EL (cell line): ENCODE data around the gene MEI1.

Experiments used
- DNase-seq: peaks from one replicate; pipeline ENCODE4 v3.0.0-alpha.2; 2016

Gene MEI1

GRCh38 chr22:41752011-41752970, 53.0 kb downstream of the MEI1 start:
- DNase-seq = no peak

GRCh38 chr22:41753984-41754383, 54.7 kb downstream of the MEI1 start:
- DNase-seq = no peak

GRCh38 chr22:41757502-41757901, 58.2 kb downstream of the MEI1 start:
- no peak for DNase-seq

GRCh38 chr22:41758231-41758630, 58.9 kb downstream of the MEI1 start:
- no peak for DNase-seq

- peak; percentile 29 for DNase-seq
Observed at GRCh38 chr22:41762980-41763779, 63.9 kb downstream of the MEI1 start.

- no peak for DNase-seq
Observed at GRCh38 chr22:41766476-41766875, 67.2 kb downstream of the MEI1 start.

GRCh38 chr22:41768430-41768829, 69.1 kb downstream of the MEI1 start:
- DNase-seq = peak; percentile 63

- DNase-seq = peak; percentile 48
Observed at GRCh38 chr22:41770715-41771468, 71.6 kb downstream of the MEI1 start.

- no peak for DNase-seq
Observed at GRCh38 chr22:41772198-41772597, 72.9 kb downstream of the MEI1 start.

- peak; percentile 56 for DNase-seq
Observed at GRCh38 chr22:41772645-41773044, 73.3 kb downstream of the MEI1 start.

GRCh38 chr22:41775338-41775737, 76.0 kb downstream of the MEI1 start:
- no peak for DNase-seq

- no peak for DNase-seq
Observed at GRCh38 chr22:41775976-41776375, 76.7 kb downstream of the MEI1 start.

- no peak for DNase-seq
Observed at GRCh38 chr22:41776381-41776780, 77.1 kb downstream of the MEI1 start.

- no peak for DNase-seq
Observed at GRCh38 chr22:41777749-41778425, 78.6 kb downstream of the MEI1 start.

- DNase-seq = no peak
Observed at GRCh38 chr22:41779929-41780505, 80.7 kb downstream of the MEI1 start.

- DNase-seq = peak; percentile 51
Observed at GRCh38 chr22:41780746-41781505, 81.6 kb downstream of the MEI1 start.

GRCh38 chr22:41781507-41781906, 82.2 kb downstream of the MEI1 start:
- no peak for DNase-seq

GRCh38 chr22:41782316-41782715, 83.0 kb downstream of the MEI1 start:
- DNase-seq = no peak

- no peak for DNase-seq
Observed at GRCh38 chr22:41782751-41783150, 83.4 kb downstream of the MEI1 start.

GRCh38 chr22:41787331-41787730, 88.0 kb downstream of the MEI1 start:
- DNase-seq = no peak

GRCh38 chr22:41793871-41794270, 94.6 kb downstream of the MEI1 start:
- no peak for DNase-seq
